Aorta (tissue), 5 donors: ENCODE results near the gene KLB. TPM values are rescaled to one million over a fixed set of nuclear protein-coding genes. Genes with fewer than 3 reads are reported as not detected.
"Not testable (repeated sequence)": the region's sequence is repeated elsewhere in the genome, so short reads cannot be mapped to it uniquely, and the experiment has no call there.

Experiments used
- ATAC-seq: fragments of 200-7000 bp; cut with Tn5 transposase; one replicate; pipeline ENCODE4 v1.9.1; 2022; ENCODE audit warnings: moderate library complexity; ENCODE audit not compliant: low FRiP score
- DNase-seq, 2 donors: peaks; one replicate each; pipeline ENCODE4 v3.0.0-alpha.2; 2020
- H3K27ac ChIP-seq, 2 donors: one replicate each; pipeline ENCODE4 v1.5.1; 2013; ENCODE audit warnings: low read length in 2 of 2, mild to moderate bottlenecking in 2 of 2, moderate library complexity in 2 of 2, control low read depth in 1 of 2, inconsistent platforms in 1 of 2, low read depth in 1 of 2
- H3K27me3 ChIP-seq, 2 donors: one replicate each; pipeline ENCODE4 v1.6.1; 2013; ENCODE audit warnings: control low read depth in 1 of 2, low read length in 1 of 2, mild to moderate bottlenecking in 1 of 2, moderate library complexity in 1 of 2; ENCODE audit not compliant: insufficient read depth in 2 of 2, control insufficient read depth in 1 of 2
- H3K36me3 ChIP-seq, 2 donors: one replicate each; pipeline ENCODE4 v1.6.1; 2013; ENCODE audit warnings: control low read depth in 1 of 2, low read length in 1 of 2, mild to moderate bottlenecking in 1 of 2; ENCODE audit not compliant: insufficient read depth in 2 of 2, control insufficient read depth in 1 of 2
- H3K4me1 ChIP-seq, 2 donors: one replicate each; pipeline ENCODE4 v1.6.1; 2013; ENCODE audit warnings: low read length in 2 of 2, control low read depth in 1 of 2, mild to moderate bottlenecking in 1 of 2, moderate library complexity in 1 of 2; ENCODE audit not compliant: insufficient read depth in 2 of 2, control insufficient read depth in 1 of 2
- H3K4me3 ChIP-seq, 2 donors: one replicate each; pipeline ENCODE4 v1.5.1; 2013; ENCODE audit warnings: low read length in 2 of 2, control low read depth in 1 of 2, mild to moderate bottlenecking in 1 of 2
- H3K9me3 ChIP-seq: one replicate; pipeline ENCODE4 v1.6.1; 2013; ENCODE audit warnings: mild to moderate bottlenecking, low read length; ENCODE audit not compliant: control insufficient read depth
- WGBS, 2 donors: extraction: QIAGEN DNeasy Blood & Tissue Kit; methylation state at CpG; one replicate each; pipeline ENCODE4 v1.1.7; 2013; 5-methylcytosine and 5-hydroxymethylcytosine counted together
- intact Hi-C, 2 donors: fragments of 100-400 bp; cut with DNase I; formaldehyde crosslinking; loops; one replicate each; pipeline versions ENCODE4 v1.14.2 to v1.15.0; 2022
- polyA plus RNA-seq, 2 donors: library from polyadenylated mRNA; stranded (reverse); fragments of 200-250 nt; gene quantifications; one replicate each; pipeline ENCODE4 v1.2.3, GENCODE V29; 2013
- total RNA-seq, 2 donors: library from RNA; stranded (reverse); fragmentation: NEBNext Ultra II Directional; extraction: Animal tissue kit (Norgen Biotek cat#: 25700); gene quantifications; one replicate each; pipeline ENCODE4 v1.2.1, GENCODE V29; 2021
- donor health status: healthy with polysubstance abuse.
- donor health status: Bipolar disorder and iron deficiency.
- donor health status: DM: no; HTN: no; CAD: no.
- donor health status: DM: no; HTN: no; CAD: no.
- donor health status: DM: yes; HTN: yes; CAD: no.

Gene KLB
- total and polyA plus RNA-seq, 4 donors = 0.13 TPM; not detected in 3

DNA sequence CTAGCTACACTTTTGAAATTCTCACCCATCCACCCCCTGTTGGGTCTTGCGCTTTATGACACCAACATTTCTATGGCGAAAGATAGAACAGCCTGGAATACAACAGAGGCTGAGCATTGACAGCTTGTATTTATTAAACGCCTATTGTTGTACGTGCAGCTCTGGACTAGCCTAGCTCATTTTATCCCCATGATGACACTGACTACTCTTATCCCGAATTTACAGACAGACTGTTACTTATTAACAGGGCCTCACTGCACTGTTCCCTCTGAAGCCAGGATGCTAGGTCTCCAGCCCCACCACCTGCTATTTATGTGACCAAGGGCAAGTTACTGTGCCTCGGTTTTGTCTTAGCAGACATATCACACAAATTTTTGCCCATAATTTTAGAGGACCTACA lies 39.6 kb upstream of the KLB start:
- H3K36me3 ChIP-seq = no peaks in the 10 kb centered on the region
- no peak for DNase-seq
- no peaks in the 10 kb centered on the region for H3K27me3 ChIP-seq
- no peak overlapping the region for H3K27ac ChIP-seq
- H3K4me1 ChIP-seq = peaks cover 0 to 3% of the 10 kb centered on the region in 2 donors
- intact Hi-C loops = loop anchor here in 1 of 2 donors (10.0 kb wide), 1 partner anchor 88 kb away; the partner anchor contains the start of genes LIAS and RPL9
- H3K9me3 ChIP-seq = no peaks in the 10 kb centered on the region
- no peak for ATAC-seq
- H3K4me3 ChIP-seq = no peak overlapping the region
- 92 to 93% methylated on average over 6 of the region's 6 CpGs for WGBS, 2 donors

- H3K4me3 ChIP-seq = no peak overlapping the region
- H3K9me3 ChIP-seq = no peaks in the 10 kb centered on the region
- peaks cover 0 to 3% of the 10 kb centered on the region in 2 donors for H3K4me1 ChIP-seq
- H3K27me3 ChIP-seq = no peaks in the 10 kb centered on the region
- no peak overlapping the region for H3K27ac ChIP-seq
- H3K36me3 ChIP-seq = no peaks in the 10 kb centered on the region
- DNase-seq (no peak), ATAC-seq (no peak)
- intact Hi-C loops = loop anchor here in 1 of 2 donors (10.0 kb wide), 1 partner anchor 86 kb away; the partner anchor contains the start of genes LIAS and RPL9
- 72% methylated on average over 4 of the region's 4 CpGs for WGBS, 2 donors
These were observed 37.4 kb upstream of the KLB start for GRCh38 chr4:39369301-39369700.

DNA sequence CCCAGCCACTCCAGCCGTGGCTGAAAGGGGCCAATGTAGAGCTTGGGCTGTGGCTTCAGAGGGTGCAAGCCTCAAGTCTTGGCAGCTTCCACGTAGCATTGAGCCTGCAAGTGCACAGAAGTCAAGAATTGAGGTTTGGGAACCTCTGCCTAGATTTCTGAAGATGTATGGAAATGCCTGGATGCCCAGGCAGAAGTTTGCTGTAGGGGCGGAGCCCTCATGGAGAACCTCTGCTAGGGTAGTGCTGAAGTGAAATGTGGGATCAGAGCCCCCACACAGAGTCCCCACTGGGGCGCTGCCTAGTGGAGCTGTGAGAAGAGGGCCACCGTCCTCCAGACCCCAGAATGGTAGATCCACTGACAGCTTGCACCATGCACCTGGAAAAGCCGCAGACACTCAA lies 35.5 kb upstream of the KLB start:
- intact Hi-C loops, H3K9me3 ChIP-seq: not testable (repeated sequence)
- WGBS, 2 donors = 82 to 90% methylated on average over 6 of the region's 6 CpGs

GRCh38 chr4:39375478-39375877 lies 31.3 kb upstream of the KLB start:
- Histone ChIP-seq H3K36me3 (no peaks in the 10 kb centered on the region), H3K9me3 (no peaks in the 10 kb centered on the region), H3K4me3 (no peak overlapping the region), H3K27me3 (peaks cover 0 to 1% of the 10 kb centered on the region in 2 donors), H3K27ac (no peak overlapping the region), H3K4me1 (no peaks in the 10 kb centered on the region)
- intact Hi-C loops = no loop called here
- WGBS, 2 donors = 64 to 68% methylated on average over 4 of the region's 4 CpGs
- ATAC-seq (no peak), DNase-seq (no peak)

More for the DNA sequence above, 35.5 kb upstream of the KLB start:
- H3K27ac ChIP-seq, H3K36me3 ChIP-seq, ATAC-seq, H3K4me3 ChIP-seq, H3K27me3 ChIP-seq, H3K4me1 ChIP-seq, DNase-seq: not testable (repeated sequence)

DNA sequence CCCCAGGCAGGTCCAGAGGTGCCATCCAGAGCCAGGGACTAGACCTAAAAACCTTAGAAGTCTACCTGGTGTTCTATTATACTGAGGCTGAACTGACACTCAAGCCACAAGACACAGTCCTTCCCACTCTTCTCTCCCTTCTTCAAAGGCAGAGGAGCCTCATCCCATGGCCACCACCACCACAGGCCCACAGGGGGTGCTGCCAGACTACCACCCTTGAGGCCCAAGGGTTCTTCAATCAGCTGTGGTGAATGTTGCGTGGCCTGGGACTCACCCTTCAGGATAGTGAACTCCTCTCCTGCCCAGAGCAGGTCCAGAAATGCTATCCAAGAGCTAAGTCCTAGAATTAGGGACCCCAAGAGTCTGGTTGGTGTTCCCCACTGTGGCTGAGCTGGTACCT lies 23.0 kb upstream of the KLB start:
- 78 to 88% methylated on average over 1 of the region's 1 CpG for WGBS, 2 donors
- no peak overlapping the region for H3K27ac ChIP-seq
- no peaks in the 10 kb centered on the region for H3K36me3 ChIP-seq
- no peaks in the 10 kb centered on the region for H3K9me3 ChIP-seq
- no peak for DNase-seq
- intact Hi-C loops = no loop called here
- no peak overlapping the region for H3K4me3 ChIP-seq
- H3K4me1 ChIP-seq = no peaks in the 10 kb centered on the region
- H3K27me3 ChIP-seq = no peaks in the 10 kb centered on the region
- ATAC-seq = no peak

DNA sequence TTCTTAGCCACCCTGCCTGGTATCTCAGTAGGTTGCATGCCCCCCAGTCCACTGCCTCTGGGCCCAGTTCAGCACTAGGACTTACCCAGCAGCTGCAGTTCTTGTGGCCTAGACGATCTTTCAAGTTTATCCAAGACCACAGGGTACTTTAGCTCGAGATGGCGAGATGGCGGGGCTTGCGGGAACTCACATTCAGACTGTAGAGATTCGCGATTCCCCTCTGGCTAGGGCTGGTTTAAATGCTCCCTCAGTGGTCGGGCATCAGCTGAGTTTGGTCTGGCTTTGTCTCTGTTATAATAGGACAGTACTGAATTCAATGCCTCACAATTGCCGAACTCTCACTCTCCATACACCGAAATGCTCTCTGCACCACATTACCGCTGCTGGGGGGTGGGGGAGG lies 22.2 kb upstream of the KLB start:
- ATAC-seq (no peak), DNase-seq (no peak)
- Histone ChIP-seq H3K4me1 (no peaks in the 10 kb centered on the region), H3K27me3 (no peaks in the 10 kb centered on the region), H3K27ac (no peak overlapping the region), H3K36me3 (no peaks in the 10 kb centered on the region), H3K9me3 (no peaks in the 10 kb centered on the region), H3K4me3 (no peak overlapping the region)
- intact Hi-C loops = no loop called here
- WGBS, 2 donors = 89 to 91% methylated on average over 11 of the region's 11 CpGs

DNA sequence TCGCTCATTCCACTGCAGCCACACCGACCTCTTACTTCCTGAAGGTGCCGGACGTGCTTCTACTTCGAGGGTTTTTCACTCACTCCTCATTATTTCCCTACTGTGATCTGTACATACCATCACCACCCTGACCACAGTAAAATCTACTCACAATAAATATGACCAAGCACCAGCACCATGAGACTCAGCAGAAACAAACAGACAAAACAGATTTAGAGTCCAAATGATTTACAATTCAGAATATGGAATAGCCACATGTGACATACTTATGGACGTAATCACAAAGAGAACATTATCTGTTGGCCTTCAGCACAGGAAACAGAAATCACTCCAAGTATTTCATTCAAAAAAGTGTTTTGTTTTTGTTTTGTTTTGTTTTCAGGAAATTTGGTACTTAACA lies 16.1 kb upstream of the KLB start:
- intact Hi-C loops = no loop called here

GRCh38 chr4:39394706-39395105 lies 12.0 kb upstream of the KLB start:
- no peak for DNase-seq
- no peaks in the 10 kb centered on the region for H3K4me1 ChIP-seq
- no peak overlapping the region for H3K4me3 ChIP-seq
- no peaks in the 10 kb centered on the region for H3K27me3 ChIP-seq
- ATAC-seq = no peak
- 56 to 57% methylated on average over 3 of the region's 3 CpGs for WGBS, 2 donors
- H3K9me3 ChIP-seq = no peaks in the 10 kb centered on the region
- H3K36me3 ChIP-seq = no peaks in the 10 kb centered on the region
- intact Hi-C loops = no loop called here
- H3K27ac ChIP-seq = no peak overlapping the region

More for the DNA sequence above, 16.1 kb upstream of the KLB start:
- no peaks in the 10 kb centered on the region for H3K9me3 ChIP-seq
- no peak overlapping the region for H3K4me3 ChIP-seq
- no peak for DNase-seq
- no peaks in the 10 kb centered on the region for H3K4me1 ChIP-seq
- WGBS, 2 donors = 57 to 62% methylated on average over 6 of the region's 6 CpGs
- H3K27me3 ChIP-seq = no peaks in the 10 kb centered on the region
- H3K36me3 ChIP-seq = no peaks in the 10 kb centered on the region
- no peak for ATAC-seq
- H3K27ac ChIP-seq = no peak overlapping the region

DNA sequence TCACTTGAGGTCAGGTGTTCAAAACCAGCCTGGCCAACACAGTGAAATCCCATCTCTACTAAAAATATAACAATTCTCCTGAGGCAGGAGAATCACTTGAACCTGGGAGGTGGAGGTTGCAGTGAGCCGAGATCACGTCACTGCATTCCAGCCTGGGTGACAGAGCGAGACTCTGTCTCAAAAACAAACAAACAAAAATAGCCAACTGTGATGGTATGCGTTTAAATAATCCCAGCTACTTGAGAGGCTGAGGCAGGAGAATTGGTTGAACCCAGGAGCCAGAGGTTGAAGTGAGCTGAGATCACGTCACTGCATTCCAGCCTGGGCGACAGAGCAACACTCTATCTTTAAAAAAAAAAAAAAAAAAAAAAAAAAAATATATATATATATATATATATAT lies 5.1 kb upstream of the KLB start:
- H3K4me1 ChIP-seq, H3K27ac ChIP-seq, intact Hi-C loops, H3K9me3 ChIP-seq, H3K4me3 ChIP-seq, ATAC-seq, H3K36me3 ChIP-seq, H3K27me3 ChIP-seq, DNase-seq: not testable (repeated sequence)
- WGBS, 2 donors = 19 to 47% methylated on average over 6 of the region's 6 CpGs
